Endothelial cell of umbilical vein (primary cell): ENCODE results near the gene KDM4D. TPM values are rescaled to one million over a fixed set of nuclear protein-coding genes. Genes with fewer than 3 reads are reported as not detected.

Experiments used
- BruUV-seq: library from RNA; stranded (reverse); fragments of 400-500 nt; replicated peaks from 2 replicates; lab custom pipeline; 2021; lab: Mats Ljungman, UMichigan
- CTCF ChIA-PET: fragments of 300-600, 350-600 bp; sonication (Branson Sonifier 250); formaldehyde crosslinking; loops from one replicate; lab custom pipeline; 2021; ENCODE audit warnings: antibody characterized with exemption, inconsistent platforms; lab: Charles Lee
- POLR2A ChIA-PET: fragments of 300-600, 350-600 bp; sonication (Branson Sonifier 250); formaldehyde crosslinking; loops from one replicate; lab custom pipeline; 2021; ENCODE audit warnings: antibody characterized with exemption, inconsistent platforms; lab: Charles Lee
- DNase-seq: peaks from one replicate; pipeline ENCODE4 v3.0.0-alpha.2; 2011; ENCODE audit warnings: low read depth, low spot score
- FAIRE-seq: peaks from 2 replicates; lab custom pipeline; 2011; peaks lifted over from hg19 to GRCh38; lab: Jason Lieb, UNC
- H2AFZ ChIP-seq: 2 replicates; pipeline ENCODE4 v1.6.0; 2012; ENCODE audit warnings: low read depth, low read length, control low read depth, inconsistent platforms
- H3K27ac ChIP-seq: 2 replicates; pipeline ENCODE4 v1.5.1; 2011; ENCODE audit warnings: low read depth, mild to moderate bottlenecking, control low read depth, low read length, moderate library complexity; ENCODE audit not compliant: insufficient read depth
- H3K27me3 ChIP-seq, 2 experiments: 2 replicates each; pipeline versions ENCODE4 v1.6.0 to v1.6.1; 2011; ENCODE audit warnings: low read length in 2 of 2, mixed read lengths in 1 of 2; ENCODE audit not compliant: control insufficient read depth in 2 of 2, insufficient read depth in 2 of 2
- H3K36me3 ChIP-seq, 2 experiments: 2 replicates in 1 of 2; 3 replicates in 1 of 2; pipeline ENCODE4 v1.5.1; 2011; ENCODE audit warnings: low read length in 2 of 2, mild to moderate bottlenecking in 1 of 2, moderate library complexity in 1 of 2; ENCODE audit not compliant: control insufficient read depth in 2 of 2, insufficient read depth in 2 of 2; ENCODE audit errors: extremely low read depth in 1 of 2
- H3K4me1 ChIP-seq: 3 replicates; pipeline ENCODE4 v1.5.1; 2011; ENCODE audit warnings: mild to moderate bottlenecking, low read length; ENCODE audit not compliant: control insufficient read depth, insufficient read depth; ENCODE audit errors: extremely low read depth
- H3K4me2 ChIP-seq: 2 replicates; pipeline ENCODE4 v1.6.1; 2011; ENCODE audit warnings: low read length, control low read depth, mixed read lengths; ENCODE audit not compliant: insufficient read depth
- H3K4me3 ChIP-seq, 3 experiments: fragments of 200-600 bp in 1 of 3; sonication (generic), shearing (Covaris generic) in 1 of 3; replicated peaks in 1 of 3; 2 replicates each; pipeline ENCODE4 v1.5.1; 2011 to 2016; ENCODE audit warnings: control low read depth in 3 of 3, low read length in 3 of 3, mild to moderate bottlenecking in 2 of 3, inconsistent platforms in 1 of 3, low read depth in 1 of 3, moderate library complexity in 1 of 3; ENCODE audit not compliant: insufficient read depth in 1 of 3
- H3K79me2 ChIP-seq: 2 replicates; pipeline ENCODE4 v1.6.0; 2012; ENCODE audit warnings: low read length, inconsistent platforms; ENCODE audit not compliant: control insufficient read depth, insufficient read depth
- H3K9ac ChIP-seq: replicated peaks from 2 replicates; pipeline ENCODE3; 2011; ENCODE audit warnings: low read length, control low read depth; ENCODE audit not compliant: insufficient read depth; ENCODE audit errors: extremely low read depth
- H3K9me1 ChIP-seq: replicated peaks from 3 replicates; pipeline ENCODE4 v1.6.0; 2011; ENCODE audit warnings: mild to moderate bottlenecking, low read length; ENCODE audit not compliant: control insufficient read depth, insufficient read depth; ENCODE audit errors: extremely low read depth
- H3K9me3 ChIP-seq: replicated peaks from 2 replicates; pipeline ENCODE4 v1.5.1; 2012; ENCODE audit warnings: low read length, inconsistent platforms; ENCODE audit not compliant: control insufficient read depth, insufficient read depth
- H4K20me1 ChIP-seq: replicated peaks from 2 replicates; pipeline ENCODE3; 2011; ENCODE audit warnings: mild to moderate bottlenecking, low read length; ENCODE audit not compliant: control insufficient read depth, insufficient read depth; ENCODE audit errors: extremely low read depth
- CTCF ChIP-seq, 2 donors: IDR thresholded peaks; 1 replicate in 1 of 2; 2 replicates in 1 of 2; pipeline ENCODE4 v1.5.1; 2011; ENCODE audit warnings: low read length in 2 of 2, mild to moderate bottlenecking in 2 of 2, moderate library complexity in 2 of 2, control low read depth in 1 of 2, inconsistent platforms in 1 of 2, low read depth in 1 of 2; ENCODE audit not compliant: insufficient read depth in 1 of 2; ENCODE audit errors: extremely low read depth in 1 of 2
- EZH2 ChIP-seq: IDR thresholded peaks from 2 replicates; pipeline ENCODE4 v1.6.1; 2012; ENCODE audit warnings: borderline replicate concordance, low read depth, mild to moderate bottlenecking, moderate library complexity, low read length, inconsistent platforms; ENCODE audit not compliant: severe bottlenecking
- GATA2 ChIP-seq: IDR thresholded peaks from 2 replicates; pipeline ENCODE4 v1.7.0; 2011; ENCODE audit warnings: low read depth, mild to moderate bottlenecking, moderate library complexity, mixed read lengths, low read length; ENCODE audit not compliant: insufficient read length, insufficient read depth
- POLR2AphosphoS5 ChIP-seq: IDR thresholded peaks from 2 replicates; pipeline ENCODE4 v1.6.1; 2012; ENCODE audit warnings: low read depth, mild to moderate bottlenecking, control low read depth, low read length, moderate library complexity; ENCODE audit not compliant: insufficient read depth
- dilution Hi-C: fragments of 300-500 bp; cut with MboI; formaldehyde crosslinking; loops from one replicate; pipeline ENCODE4 v1.15.0; 2019; ENCODE audit warnings: low sequenced_read_pairs; ENCODE audit not compliant: extremely low pct_ligation_motif_present
- intact Hi-C: fragments of 100-400 bp; cut with micrococcal nuclease; formaldehyde crosslinking; loops from one replicate; pipeline ENCODE4 v1.10.0; 2022
- polyA plus RNA-seq, 4 experiments: library from polyadenylated mRNA; depleted of rRNA in 3 of 4; stranded (reverse) in 3 of 4; unstranded in 1 of 4; fragments of >200 nt; gene quantifications; 2 replicates each; pipeline versions ENCODE4 v1.2.1 to v1.2.3, GENCODE V29; 2011 to 2012; ENCODE audit warnings: missing spikeins in 1 of 4
- total RNA-seq: library from RNA; stranded (reverse); gene quantifications from 2 replicates; pipeline ENCODE4 v1.2.3, GENCODE V29; 2021

KDM4D gene
- total and polyA plus RNA-seq, 2 donors (not counting 3 experiments of a cell fraction or from before 2014, with no cell fraction given): 1.0 to 1.3 TPM

GRCh38 chr11:94924612-94925011, 48.9 kb upstream of the KDM4D start:
- H3K9me3 ChIP-seq: no peaks in the 10 kb centered on the region
- no TSS peak for BruUV-seq
- H3K27me3 ChIP-seq: no peaks in the 10 kb centered on the region
- no peak overlapping the region for H3K27ac ChIP-seq
- no peaks in the 10 kb centered on the region for H3K79me2 ChIP-seq
- no peak overlapping the region for H3K4me2 ChIP-seq
- no peak overlapping the region for H3K4me3 ChIP-seq
- peak overlapping the region; percentile 36 for H2AFZ ChIP-seq
- ChIA-PET CTCF (interaction anchor here (0.7 to 1.9 kb wide), 4 partner anchors 9 to 302 kb away, joined by 3 to 7 read pairs (median 3); no protein-coding TSS in a partner anchor), POLR2A (no interaction called here)
- TF ChIP-seq EZH2: no peak
- DNase-seq (peak; percentile 28), FAIRE-seq (peak; percentile 64)
- H3K4me1 ChIP-seq: peaks cover 39% of the 10 kb centered on the region
- H3K9ac ChIP-seq: no peak overlapping the region
- H4K20me1 ChIP-seq: no peaks in the 10 kb centered on the region
- dilution Hi-C loops (no loop called here), intact Hi-C loops (loop anchor here (5.0 kb wide), 1 partner anchor 43 kb away; no protein-coding TSS in a partner anchor)
- no peaks in the 10 kb centered on the region for H3K36me3 ChIP-seq
- H3K9me1 ChIP-seq: no peaks in the 10 kb centered on the region

GRCh38 chr11:94925422-94926270, 47.9 kb upstream of the KDM4D start:
- no peak for DNase-seq
- H3K27ac ChIP-seq: peak overlapping the region; percentile 92
- no peaks in the 10 kb centered on the region for H3K9me1 ChIP-seq
- peak overlapping the region; percentile 40 for H3K9ac ChIP-seq
- no peaks in the 10 kb centered on the region for H3K79me2 ChIP-seq
- intact Hi-C loops (loop anchor here (1.0 to 5.0 kb wide), 6 partner anchors 9 to 193 kb away; no protein-coding TSS in a partner anchor), dilution Hi-C loops (no loop called here)
- no peaks in the 10 kb centered on the region for H3K27me3 ChIP-seq
- no TSS peak for BruUV-seq
- FAIRE-seq: no peak
- H3K4me3 ChIP-seq: no peak overlapping the region
- no peak overlapping the region for H3K4me2 ChIP-seq
- H4K20me1 ChIP-seq: no peaks in the 10 kb centered on the region
- peak overlapping the region; percentile 9 for H2AFZ ChIP-seq
- ChIA-PET CTCF (interaction anchor here (1.9 kb wide), 1 partner anchor 28 kb away, joined by 7 read pairs; no protein-coding TSS in a partner anchor), POLR2A (no interaction called here)
- no peaks in the 10 kb centered on the region for H3K36me3 ChIP-seq
- TF ChIP-seq CTCF (IDR thresholded peaks at IDR 0.05; ENCODE audit: extremely low read depth in 1 of 2, insufficient read depth in 1 of 2, low read depth in 1 of 2, low read length in 2 of 2) (no peak), GATA2 (no peak), POLR2AphosphoS5 (no peak)
- no peaks in the 10 kb centered on the region for H3K9me3 ChIP-seq
- peaks cover 39% of the 10 kb centered on the region for H3K4me1 ChIP-seq
